Adrenal gland (tissue), 12 donors: Measurements from ENCODE around the gene PHF2. TPM values are rescaled to one million over a fixed set of nuclear protein-coding genes. Genes with fewer than 3 reads are reported as not detected.

Experiments
- DNase-seq, 7 donors: peaks; one replicate each; pipeline ENCODE4 v3.0.0-alpha.2; 2019 to 2020
- H3K27ac ChIP-seq, 5 donors: fragments of 200-600 bp; sonication (generic) in 4 of 5; 1 replicate in 3 of 5; 2 replicates in 2 of 5; pipeline versions ENCODE4 v1.5.1 to v1.8.0; 2016 to 2020; ENCODE audit warnings: mild to moderate bottlenecking in 1 of 5
- H3K27me3 ChIP-seq: fragments of 200-600 bp; 2 replicates; pipeline ENCODE4 v1.8.0; 2021
- H3K36me3 ChIP-seq, 2 donors: fragments of 200-600 bp; replicated peaks in 1 of 2; 1 replicate in 1 of 2; 2 replicates in 1 of 2; pipeline versions ENCODE4 v1.5.1 to v1.8.0; 2018 to 2022
- H3K4me1 ChIP-seq, 2 donors: fragments of 200-600 bp; replicated peaks in 1 of 2; 1 replicate in 1 of 2; 2 replicates in 1 of 2; pipeline versions ENCODE4 v1.5.1 to v1.8.0; 2018 to 2021
- H3K4me3 ChIP-seq, 4 donors: fragments of 200-600 bp; sonication (generic) in 3 of 4; one replicate each; pipeline ENCODE4 v1.5.1; 2016 to 2018
- H3K9me3 ChIP-seq, 3 donors: fragments of 200-600 bp; sonication (generic) in 1 of 3; replicated peaks in 1 of 3; 1 replicate in 2 of 3; 2 replicates in 1 of 3; pipeline versions ENCODE4 v1.5.1 to v1.8.0; 2016 to 2021
- CTCF ChIP-seq, 6 experiments: fragments of 450-650 bp in 4 of 6; fragments of 200-600 bp in 2 of 6; sonication (generic) in 1 of 6; IDR thresholded peaks; 1 replicate in 5 of 6; 2 replicates in 1 of 6; pipeline versions ENCODE4 v1.5.1 to v1.8.0; 2016 to 2021; ENCODE audit warnings: antibody characterized with exemption in 6 of 6, mild to moderate bottlenecking in 2 of 6, moderate library complexity in 1 of 6
- POLR2A ChIP-seq, 2 donors: fragments of 450-650 bp; IDR thresholded peaks; one replicate each; pipeline ENCODE4 v1.6.1; 2017; ENCODE audit warnings: antibody characterized with exemption in 2 of 2, mild to moderate bottlenecking in 2 of 2, moderate library complexity in 1 of 2
- WGBS, 4 donors: extraction: QIAGEN DNeasy Blood & Tissue Kit in 2 of 4; methylation state at CpG; one replicate each; pipeline versions ENCODE4 v1.1.5 to v1.1.7; 2013 to 2017; 5-methylcytosine and 5-hydroxymethylcytosine counted together
- intact Hi-C, 2 donors: fragments of 100-400 bp; cut with DNase I; formaldehyde crosslinking; loops; one replicate each; pipeline versions ENCODE4 v1.14.1 to v1.15.0; 2022 to 2023
- polyA plus RNA-seq, 3 donors: library from polyadenylated mRNA; stranded (reverse); fragments of 200-250 nt in 2 of 3; fragments of 350-450 nt in 1 of 3; fragmentation: Illumina TruSeq in 1 of 3; extraction: RNeasy Lipid Tissue Mini Kit (QIAGEN cat#74804) in 1 of 3; gene quantifications; one replicate each; pipeline ENCODE4 v1.2.3, GENCODE V29; 2013 to 2014
- total RNA-seq, 9 donors: library from RNA; depleted of rRNA in 4 of 9; stranded (reverse); fragments of >200 nt in 4 of 9; fragments of 120-200 nt in 1 of 9; fragmentation: NEBNext Ultra II Directional in 1 of 9; extraction: Animal tissue kit (Norgen Biotek cat#: 25700) in 1 of 9; gene quantifications; one replicate each; pipeline versions ENCODE4 v1.1.0 to v1.2.4, GENCODE V29; 2013 to 2023
- donor health status: healthy with polysubstance abuse.
- donor health status: Bipolar disorder and iron deficiency.
- donor health status: DM: yes; HTN: yes; CAD: no.
- donor health status: DM: no; HTN: no; CAD: no.
- donor health status: DM: no; HTN: no; CAD: no.
- donor health status: DM: yes; HTN: yes; CAD: no.

PHF2 gene
- total and polyA plus RNA-seq, 12 donors = 11.0 to 37.6 (median 22.0) TPM

GRCh38 chr9:93645921-93646639, 69.7 kb downstream of the PHF2 start:
- TF ChIP-seq CTCF (IDR thresholded peaks at IDR 0.05) (no peak), POLR2A (IDR thresholded peaks at IDR 0.05) (no peak)
- intact Hi-C loops = no loop called here
- DNase-seq = peak in 3 of 7 donors; percentile 6 to 38 (median 11)

DNA sequence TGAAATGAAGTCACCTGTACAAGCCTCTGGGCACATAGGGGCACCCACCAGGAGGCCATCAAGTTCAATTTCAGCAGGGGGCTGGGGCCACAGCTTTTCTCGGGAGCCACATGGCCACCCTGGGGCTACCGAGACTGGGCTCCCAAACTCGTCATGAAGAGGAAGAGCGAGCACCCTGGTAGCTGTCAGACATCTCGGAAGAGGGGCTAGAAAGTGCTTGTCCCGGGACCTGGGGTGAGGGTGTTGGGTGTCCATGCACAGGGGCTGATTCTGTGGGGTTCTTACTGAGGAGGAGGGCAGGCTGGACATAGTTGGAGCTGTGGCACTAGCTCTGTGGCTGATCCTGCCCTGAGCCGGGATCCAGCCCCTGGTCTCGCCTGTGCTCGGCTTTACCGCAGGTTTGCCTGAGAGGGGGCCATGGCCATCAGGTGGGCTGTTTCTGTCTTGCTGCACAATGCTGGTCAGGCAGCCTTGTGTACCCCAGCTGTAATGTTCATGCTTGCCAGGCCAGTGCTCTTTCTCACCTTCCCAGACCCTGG, 70.3 kb downstream of the PHF2 start:
- H3K4me3 ChIP-seq = no peak overlapping the region
- H3K27me3 ChIP-seq = no peaks in the 10 kb centered on the region
- 90 to 95% (median 93%) methylated on average over 6 to 10 of the region's 10 CpGs for WGBS, 4 donors
- H3K4me1 ChIP-seq = peaks cover 0 to 5% of the 10 kb centered on the region in 2 donors
- intact Hi-C loops = no loop called here
- H3K9me3 ChIP-seq = no peaks in the 10 kb centered on the region
- H3K27ac ChIP-seq = no peak overlapping the region
- DNase-seq = peak in 3 of 7 donors; percentile 4 to 40 (median 11)
- no peak for TF ChIP-seq POLR2A (IDR thresholded peaks at IDR 0.05)
- no peak for TF ChIP-seq CTCF (IDR thresholded peaks at IDR 0.05)
- H3K36me3 ChIP-seq = peaks cover 0 to 52% of the 10 kb centered on the region in 2 donors

More at GRCh38 chr9:93645921-93646639, 69.7 kb downstream of the PHF2 start:
- Histone ChIP-seq H3K36me3 (peaks cover 0 to 46% of the 10 kb centered on the region in 2 donors), H3K27ac (no peak overlapping the region), H3K4me3 (no peak overlapping the region), H3K4me1 (peaks cover 0 to 10% of the 10 kb centered on the region in 2 donors), H3K9me3 (no peaks in the 10 kb centered on the region), H3K27me3 (no peaks in the 10 kb centered on the region)
- WGBS, 4 donors = 93 to 96% (median 95%) methylated on average over 6 to 12 of the region's 12 CpGs

- intact Hi-C loops = no loop called here
- TF ChIP-seq CTCF (IDR thresholded peaks at IDR 0.05) (no peak), POLR2A (IDR thresholded peaks at IDR 0.05) (no peak)
- peak in 2 of 7 donors; percentile 9 to 36 for DNase-seq
- H3K4me3 ChIP-seq = no peak overlapping the region
- peaks cover 0 to 55% of the 10 kb centered on the region in 2 donors for H3K36me3 ChIP-seq
- H3K27ac ChIP-seq = no peak overlapping the region
- no peaks in the 10 kb centered on the region for H3K27me3 ChIP-seq
- no peaks in the 10 kb centered on the region for H3K4me1 ChIP-seq
- WGBS, 4 donors = 92 to 97% (median 94%) methylated on average over 5 of the region's 5 CpGs
- H3K9me3 ChIP-seq = no peaks in the 10 kb centered on the region
Measured at GRCh38 chr9:93648181-93648580, 71.8 kb downstream of the PHF2 start.

DNA sequence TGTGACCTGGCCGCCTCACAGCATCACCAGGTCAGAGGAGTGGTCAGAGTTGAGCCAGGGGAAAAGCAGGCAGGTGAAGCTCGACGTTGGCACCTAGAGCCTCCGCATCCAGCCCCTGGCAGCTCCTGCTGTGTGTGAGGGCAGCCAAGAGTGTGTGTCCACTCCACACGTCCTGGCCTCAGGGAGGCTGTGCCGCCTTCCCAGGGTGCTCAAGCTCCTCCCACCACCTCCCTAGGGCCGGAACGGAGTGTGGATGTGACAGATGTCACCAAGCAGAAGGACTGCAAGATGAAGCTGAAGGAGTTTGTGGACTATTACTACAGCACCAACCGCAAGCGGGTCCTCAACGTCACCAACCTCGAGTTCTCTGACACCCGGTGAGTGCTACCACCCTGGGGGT, 72.5 kb downstream of the PHF2 start:
- TF ChIP-seq CTCF (IDR thresholded peaks at IDR 0.05) = no peak
- no peak for TF ChIP-seq POLR2A (IDR thresholded peaks at IDR 0.05)
- intact Hi-C loops = no loop called here
- peak in 3 of 7 donors; percentile 4 to 36 (median 9) for DNase-seq
- Histone ChIP-seq H3K4me3 (no peak overlapping the region), H3K27ac (no peak overlapping the region), H3K9me3 (no peaks in the 10 kb centered on the region), H3K36me3 (peaks cover 0 to 62% of the 10 kb centered on the region in 2 donors), H3K4me1 (no peaks in the 10 kb centered on the region), H3K27me3 (no peaks in the 10 kb centered on the region)
- 93 to 100% (median 96%) methylated on average over 6 to 13 of the region's 13 CpGs for WGBS, 4 donors
